ENCODE results near the gene USP31. TPM values are rescaled to one million over a fixed set of nuclear protein-coding genes. Genes with fewer than 3 reads are reported as not detected.

The USP31 gene
- total and polyA plus RNA-seq, 2 of the 8 experiments (the other 6 are each of a cell fraction or from before 2014, with no cell fraction given), result 6.7 to 19.0 TPM

- TF ChIP-seq BCL11A (IDR thresholded peaks at IDR 0.05; ENCODE audit: low read depth in 2 of 2, low read length in 2 of 2) (no peak), TEAD4 (IDR thresholded peaks at IDR 0.05; ENCODE audit: low read depth, low read length) (no peak)
Observed at GRCh38 chr16:23072769-23073549, 76.3 kb downstream of the USP31 start (continued).
